Activated T-cell treated with anti-CD3 and anti-CD28 coated beads for 4 hours (primary cell): Measurements from ENCODE around the gene PHF12.
"Not testable (repeated sequence)": the region's sequence is repeated elsewhere in the genome, so short reads cannot be mapped to it uniquely, and the experiment has no call there.

ENCODE experiments used
- DNase-seq: peaks from one replicate; pipeline ENCODE4 v3.0.0-alpha.2; 2020

PHF12 gene

GRCh38 chr17:28879886-28880571 lies 71.3 kb downstream of the PHF12 start:
- no peak for DNase-seq

DNA sequence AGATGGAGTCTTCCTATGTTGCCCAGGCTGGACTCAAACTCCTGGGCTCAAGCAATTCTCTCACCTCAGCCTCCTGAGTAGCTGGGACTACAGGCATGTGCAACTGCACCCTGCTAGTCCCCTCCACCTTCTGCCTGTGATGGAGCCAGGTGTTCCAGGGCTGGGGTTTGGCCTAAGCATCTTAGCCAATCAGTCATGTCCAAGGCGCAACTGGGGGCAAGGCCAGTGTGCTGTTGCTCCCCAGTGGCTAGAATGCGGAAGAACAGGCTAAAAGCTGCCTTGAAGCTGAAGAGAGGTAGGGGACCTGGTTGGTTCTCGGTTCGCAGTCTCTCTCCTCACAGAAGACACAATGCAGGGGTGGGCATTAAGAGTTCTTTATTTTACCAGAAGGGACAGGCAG lies 72.3 kb downstream of the PHF12 start:
- DNase-seq = no peak

DNA sequence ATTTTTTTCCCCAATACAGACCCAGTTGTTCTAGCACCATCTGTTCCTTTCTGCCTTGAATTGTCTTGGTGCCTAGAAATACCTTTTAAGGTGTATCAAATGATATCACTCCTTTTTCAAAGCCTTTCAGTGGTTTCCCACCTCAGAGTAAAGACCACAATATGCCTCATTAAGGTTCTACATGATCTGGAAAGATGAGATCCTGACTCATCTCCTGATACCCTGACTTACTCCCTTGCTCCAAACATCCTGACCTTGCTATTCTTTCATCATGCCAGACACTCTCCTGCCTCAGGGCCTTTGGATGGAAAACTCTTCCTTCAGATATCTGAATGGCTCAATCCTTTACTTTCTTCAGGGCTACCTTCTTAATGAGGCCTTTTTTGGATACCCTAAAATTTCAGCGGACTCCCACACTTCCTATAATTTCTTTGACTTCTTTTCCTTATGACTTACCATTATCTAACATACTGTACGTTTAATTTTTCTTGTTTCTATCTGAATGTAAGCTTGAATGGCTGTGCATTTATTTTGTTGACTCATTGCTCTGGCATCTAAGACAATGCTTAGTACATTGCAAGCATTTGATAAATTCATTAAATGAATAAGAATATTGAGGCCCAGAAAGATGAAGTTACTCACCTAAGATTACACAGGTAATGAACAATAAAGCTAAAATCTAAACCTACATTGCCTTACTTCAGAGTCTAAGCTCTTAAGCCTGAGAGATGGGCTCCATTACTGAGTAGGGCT lies 73.0 kb downstream of the PHF12 start:
- DNase-seq = no peak

DNA sequence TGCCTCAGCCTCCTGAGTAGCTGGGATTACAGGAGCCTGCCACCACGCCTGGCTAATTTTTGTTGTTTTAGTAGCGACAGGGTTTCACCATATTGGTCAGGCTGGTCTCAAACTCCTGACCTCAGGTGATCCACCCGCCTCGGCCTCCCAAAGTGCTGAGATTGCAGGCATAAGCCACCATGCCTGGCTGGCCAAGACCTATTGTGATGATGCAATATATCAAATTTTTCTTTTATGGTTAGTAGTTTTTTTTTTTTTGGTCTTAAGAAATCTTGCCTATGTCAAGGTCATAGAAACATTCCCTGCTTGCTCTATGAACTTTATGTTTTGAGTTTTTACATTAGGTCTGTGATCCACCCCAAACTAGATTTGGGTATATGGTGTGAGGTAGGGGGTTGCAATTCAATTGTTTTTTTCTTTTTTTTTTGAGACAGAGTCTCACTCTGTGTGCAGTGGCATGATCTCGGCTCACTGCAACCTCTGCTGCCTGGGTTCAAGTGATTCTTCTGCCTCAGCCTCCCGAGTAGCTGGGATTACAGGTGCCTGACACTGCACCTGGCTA lies 74.1 kb downstream of the PHF12 start:
- DNase-seq = not testable (repeated sequence)

GRCh38 chr17:28875848-28876550 lies 75.3 kb downstream of the PHF12 start:
- DNase-seq = no peak

DNA sequence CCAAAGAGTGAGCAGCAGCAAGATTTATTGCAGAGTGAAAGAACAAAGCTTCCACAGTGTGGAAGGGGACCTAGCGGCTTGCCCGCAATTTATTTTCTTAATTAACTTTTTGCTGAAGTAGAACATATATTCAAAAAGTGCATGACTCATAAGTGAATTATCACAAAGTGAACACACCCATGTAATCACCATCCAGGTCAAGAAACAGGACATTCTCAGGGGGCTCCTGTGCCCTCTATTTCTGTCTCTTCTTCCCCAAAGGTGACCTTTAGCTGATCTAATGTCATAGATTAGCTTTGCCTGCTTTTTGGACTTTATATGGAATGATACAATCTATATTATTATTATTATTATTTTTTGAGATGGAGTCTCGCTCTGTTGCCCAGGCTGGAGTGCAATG lies 76.6 kb downstream of the PHF12 start:
- no peak for DNase-seq

GRCh38 chr17:28873839-28874238 lies 77.5 kb downstream of the PHF12 start:
- DNase-seq = no peak

DNA sequence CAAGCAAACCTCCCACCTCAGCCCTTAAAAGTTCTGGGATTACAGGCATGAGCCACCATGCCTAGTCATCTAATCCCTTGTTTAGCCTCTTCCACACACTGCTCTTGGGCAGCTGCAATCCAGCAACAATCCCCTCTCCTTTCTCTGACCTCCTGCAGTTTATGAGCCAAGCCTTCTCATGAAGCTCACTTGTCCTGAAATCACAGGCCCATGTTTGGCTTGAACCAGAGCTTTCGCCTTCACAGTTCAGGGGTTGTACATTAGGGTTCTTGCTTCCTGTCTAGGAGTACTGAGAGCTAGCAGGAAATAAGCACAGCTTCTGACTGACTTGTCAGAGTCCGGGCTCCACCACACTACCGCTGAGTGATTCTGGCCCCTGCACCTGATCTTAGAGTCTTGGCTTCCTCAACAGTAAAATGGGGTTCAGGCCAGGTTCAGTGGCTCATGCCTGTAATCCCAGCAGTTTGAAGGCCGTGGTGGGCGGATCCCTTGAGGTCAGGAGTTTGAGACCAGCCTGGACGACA lies 80.2 kb downstream of the PHF12 start:
- no peak for DNase-seq

DNA sequence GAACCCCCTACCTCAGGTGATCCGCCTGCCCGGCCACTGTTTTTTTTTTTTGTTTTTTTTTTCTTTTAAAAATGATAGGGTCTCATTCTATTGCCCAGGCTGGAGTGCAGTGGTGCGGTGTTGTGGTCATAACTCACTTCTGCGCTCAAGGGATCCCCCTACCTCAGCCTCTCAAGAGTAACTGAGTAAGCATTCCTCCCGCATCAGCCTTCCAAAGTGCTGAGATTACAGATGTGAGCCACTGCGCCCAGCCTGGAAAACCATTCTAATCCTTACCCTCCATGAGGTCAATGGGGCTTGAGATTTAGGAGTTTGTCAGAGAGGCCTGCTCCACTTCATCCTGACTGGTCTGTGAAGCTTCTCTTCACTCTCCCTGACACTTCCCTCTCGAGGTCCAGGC lies 84.0 kb downstream of the PHF12 start:
- DNase-seq = no peak

DNA sequence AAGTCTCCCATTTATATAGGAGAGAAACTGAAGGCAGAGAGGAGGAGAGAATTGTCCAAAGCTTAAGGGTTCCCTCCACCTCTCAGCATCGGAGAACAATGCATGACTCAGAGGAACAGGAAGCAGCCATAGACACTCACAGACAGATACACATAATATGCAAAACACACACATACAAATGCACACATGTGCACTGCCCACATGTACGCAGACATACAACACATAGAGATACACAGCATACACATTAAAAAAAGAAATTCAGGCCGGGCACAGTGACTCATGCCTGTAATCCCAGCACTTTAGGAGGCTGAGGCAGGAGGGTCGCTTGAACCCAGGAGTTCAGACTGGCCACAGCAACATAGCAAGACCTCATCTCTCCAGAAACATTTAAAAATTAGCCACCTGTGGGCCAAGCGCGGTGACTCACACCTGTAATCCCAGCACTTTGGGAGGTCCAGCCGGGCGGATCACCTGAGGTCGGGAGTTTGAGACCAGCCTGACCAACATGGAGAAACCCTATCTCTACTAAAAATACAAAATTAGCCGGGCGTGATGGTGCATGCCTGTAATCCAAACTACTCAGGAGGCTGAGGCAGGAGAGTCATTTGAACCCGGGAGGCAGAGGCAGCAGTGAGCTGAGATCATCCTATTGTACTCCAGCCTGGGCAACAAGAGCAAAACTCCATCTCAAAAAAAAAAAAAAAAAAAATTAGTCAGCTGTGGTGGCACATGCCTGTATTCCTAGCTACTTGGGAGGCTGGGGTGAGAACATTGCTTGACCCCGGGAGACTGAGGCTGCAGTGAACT lies 85.2 kb downstream of the PHF12 start:
- DNase-seq = no peak

- no peak for DNase-seq
These were observed 86.1 kb downstream of the PHF12 start for GRCh38 chr17:28864991-28865849.

DNA sequence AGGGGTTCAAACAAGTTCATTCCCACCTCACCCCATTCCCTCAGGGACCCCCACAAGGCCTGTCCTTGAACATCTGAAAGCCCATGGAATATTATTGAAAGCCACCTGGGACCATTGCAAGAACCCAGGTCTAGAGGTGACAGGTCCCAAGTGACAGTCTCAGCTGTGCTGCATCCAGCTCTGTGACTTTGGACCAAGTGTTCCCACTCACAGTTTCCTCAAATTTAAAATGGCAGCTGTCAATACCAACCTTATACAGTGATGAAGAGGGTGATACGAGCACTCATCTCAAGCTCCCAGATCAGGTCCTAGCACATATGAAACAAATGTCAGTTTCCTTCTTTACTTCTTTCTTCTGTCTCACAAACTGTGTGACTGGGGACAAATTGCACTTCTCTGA lies 87.4 kb downstream of the PHF12 start:
- no peak for DNase-seq

GRCh38 chr17:28862561-28862960 lies 88.8 kb downstream of the PHF12 start:
- DNase-seq = no peak

- no peak for DNase-seq
These were observed 89.7 kb downstream of the PHF12 start for GRCh38 chr17:28861393-28862203.

GRCh38 chr17:28860363-28860808 lies 90.9 kb downstream of the PHF12 start:
- no peak for DNase-seq

DNA sequence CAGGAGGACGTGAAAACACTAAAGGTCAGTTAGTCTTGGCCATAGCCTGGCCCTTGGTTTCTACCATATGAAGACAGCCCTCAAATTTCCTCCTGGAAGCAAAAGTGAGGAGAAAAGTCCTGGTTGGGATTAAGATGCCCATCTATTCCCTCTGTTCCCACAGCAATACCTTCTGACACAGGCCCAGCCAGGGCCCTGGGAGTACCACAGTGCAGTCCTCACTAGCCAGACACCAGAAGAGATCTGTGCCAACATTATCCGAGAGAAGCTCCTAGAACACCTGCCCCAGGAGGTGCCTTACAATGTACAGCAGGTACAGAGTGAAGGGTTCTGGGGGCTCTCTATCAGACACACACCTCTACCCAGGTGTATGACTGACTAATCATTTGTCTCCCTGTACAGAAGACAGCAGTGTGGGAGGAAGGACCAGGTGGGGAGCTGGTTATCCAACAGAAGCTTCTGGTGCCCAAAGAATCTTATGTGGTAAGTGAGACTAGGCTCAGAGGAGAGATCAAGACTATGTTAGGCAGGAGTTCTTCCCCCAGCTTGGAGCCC lies 92.4 kb downstream of the PHF12 start:
- DNase-seq = no peak

DNA sequence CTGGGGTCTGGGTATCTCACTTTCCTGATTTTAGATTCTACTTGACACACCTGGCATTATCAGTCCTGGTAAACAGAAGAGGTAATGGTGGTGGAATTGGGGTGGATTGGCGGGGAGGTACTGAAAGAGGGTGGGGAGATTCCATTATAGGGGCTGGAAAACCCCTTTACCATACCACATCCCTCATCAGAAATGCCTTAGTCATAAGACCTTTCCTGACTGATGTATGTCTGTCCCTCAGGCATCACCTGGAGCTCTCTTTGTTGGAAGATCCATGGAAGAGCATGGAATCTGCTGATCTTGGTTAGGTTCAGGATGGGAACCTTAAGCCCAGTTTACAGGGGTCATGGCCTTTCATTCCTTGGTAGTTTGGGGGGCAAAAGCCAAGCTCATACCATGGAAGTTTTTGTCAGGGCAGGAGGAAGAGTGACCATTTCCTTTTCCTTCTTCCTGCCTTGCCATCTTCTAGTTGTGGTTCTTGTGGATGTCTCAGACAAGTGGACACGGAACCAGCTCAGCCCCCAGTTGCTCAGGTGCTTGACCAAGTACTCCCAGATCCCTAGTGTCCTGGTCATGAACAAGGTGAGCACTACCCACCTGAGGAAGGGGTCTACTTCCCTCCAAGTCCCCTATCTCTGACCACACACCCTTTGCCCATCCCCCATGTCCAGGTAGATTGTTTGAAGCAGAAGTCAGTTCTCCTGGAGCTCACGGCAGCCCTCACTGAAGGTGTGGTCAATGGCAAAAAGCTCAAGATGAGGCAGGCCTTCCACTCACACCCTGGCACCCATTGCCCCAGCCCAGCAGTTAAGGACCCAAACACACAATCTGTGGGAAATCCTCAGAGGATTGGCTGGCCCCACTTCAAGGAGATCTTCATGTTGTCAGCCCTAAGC lies 93.2 kb downstream of the PHF12 start:
- DNase-seq = no peak

DNA sequence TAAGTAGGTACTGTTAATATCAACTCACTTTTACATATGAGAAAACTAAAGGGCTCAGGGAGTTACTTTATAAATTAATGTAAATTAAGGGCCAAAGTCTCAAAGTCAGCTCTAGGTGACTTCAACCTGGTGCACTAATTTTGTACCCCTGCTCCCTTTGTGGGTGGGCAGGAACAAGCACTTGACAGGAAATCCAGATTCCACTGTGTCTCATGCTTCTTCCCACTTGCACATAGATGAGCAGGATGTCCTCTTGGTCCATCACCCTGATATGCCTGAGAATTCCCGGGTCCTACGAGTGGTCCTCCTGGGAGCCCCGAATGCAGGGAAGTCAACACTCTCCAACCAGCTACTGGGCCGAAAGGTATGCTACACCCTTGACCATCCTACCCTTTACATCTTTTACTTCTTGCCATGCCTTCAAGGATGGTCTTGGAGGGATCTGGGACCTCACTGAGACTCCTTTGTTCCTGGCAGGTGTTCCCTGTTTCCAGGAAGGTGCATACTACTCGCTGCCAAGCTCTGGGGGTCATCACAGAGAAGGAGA lies 95.2 kb downstream of the PHF12 start:
- DNase-seq = no peak

GRCh38 chr17:28855336-28855679 lies 96.0 kb downstream of the PHF12 start:
- no peak for DNase-seq
